T-helper 2 cell treated with Interferon-gamma antibody and Interleukin-4, amounts not matched to agents 100 ng/mL and 5 ng/mL, for 36 hours (primary cell): ENCODE results near the gene MYMX. TPM values are rescaled to one million over a fixed set of nuclear protein-coding genes. Genes with fewer than 3 reads are reported as not detected.
"Not testable (repeated sequence)": the region's sequence is repeated elsewhere in the genome, so short reads cannot be mapped to it uniquely, and the experiment has no call there.

Experiments
- intact Hi-C: fragments of 100-400 bp; cut with micrococcal nuclease; formaldehyde crosslinking; loops from one replicate; pipeline ENCODE4 v1.15.1; 2023
- total RNA-seq: library from RNA; stranded (reverse); gene quantifications from 2 replicates; pipeline ENCODE4 v1.2.3, GENCODE V29; 2022

MYMX gene
- total RNA-seq, 1 donor from 2014 or later = not detected

- intact Hi-C loops = no loop called here
Measured at GRCh38 chr6:44185953-44186634, 30.6 kb upstream of the MYMX start.

DNA sequence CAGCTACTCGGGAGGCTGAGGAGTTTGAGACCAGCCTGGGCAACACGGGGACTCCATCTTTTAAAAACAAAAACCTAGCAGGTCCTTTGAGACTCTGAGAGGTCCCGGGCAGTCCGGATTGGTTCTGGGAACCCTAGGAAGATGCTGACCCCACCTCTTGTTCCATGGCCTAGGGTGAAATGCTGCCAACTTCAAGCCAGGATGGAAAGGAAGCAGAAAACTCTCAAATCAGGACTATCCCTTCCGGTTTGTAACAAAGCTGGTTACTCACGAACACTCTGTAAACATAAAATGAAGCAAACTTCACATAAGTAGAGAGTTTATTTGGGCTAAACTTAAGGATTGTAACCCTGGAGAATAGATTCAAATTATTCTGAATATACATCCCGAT is 30.1 kb upstream of the MYMX start:
- intact Hi-C loops = no loop called here

GRCh38 chr6:44188819-44189218 is 27.9 kb upstream of the MYMX start:
- intact Hi-C loops = no loop called here

DNA sequence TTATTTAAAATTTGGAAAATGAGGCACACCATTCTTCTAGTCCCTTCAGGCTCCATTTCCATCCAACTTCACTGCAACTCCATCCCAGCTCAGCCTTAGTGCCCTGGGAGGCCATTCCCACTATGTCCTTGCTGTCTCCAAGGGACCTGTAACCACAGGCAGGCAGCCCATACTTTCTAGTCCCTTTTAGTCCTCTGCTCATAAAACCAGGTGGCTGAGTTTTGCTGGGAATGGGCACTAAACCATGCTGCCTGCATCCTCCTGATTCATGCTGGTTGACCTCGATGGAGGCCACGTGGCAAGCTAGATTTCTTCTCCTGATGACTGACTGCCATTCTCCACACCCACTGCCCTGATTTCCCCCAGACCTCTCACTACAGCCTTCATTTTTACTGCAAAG is 27.5 kb upstream of the MYMX start:
- intact Hi-C loops = no loop called here

GRCh38 chr6:44190715-44191114 is 26.0 kb upstream of the MYMX start:
- intact Hi-C loops = no loop called here

DNA sequence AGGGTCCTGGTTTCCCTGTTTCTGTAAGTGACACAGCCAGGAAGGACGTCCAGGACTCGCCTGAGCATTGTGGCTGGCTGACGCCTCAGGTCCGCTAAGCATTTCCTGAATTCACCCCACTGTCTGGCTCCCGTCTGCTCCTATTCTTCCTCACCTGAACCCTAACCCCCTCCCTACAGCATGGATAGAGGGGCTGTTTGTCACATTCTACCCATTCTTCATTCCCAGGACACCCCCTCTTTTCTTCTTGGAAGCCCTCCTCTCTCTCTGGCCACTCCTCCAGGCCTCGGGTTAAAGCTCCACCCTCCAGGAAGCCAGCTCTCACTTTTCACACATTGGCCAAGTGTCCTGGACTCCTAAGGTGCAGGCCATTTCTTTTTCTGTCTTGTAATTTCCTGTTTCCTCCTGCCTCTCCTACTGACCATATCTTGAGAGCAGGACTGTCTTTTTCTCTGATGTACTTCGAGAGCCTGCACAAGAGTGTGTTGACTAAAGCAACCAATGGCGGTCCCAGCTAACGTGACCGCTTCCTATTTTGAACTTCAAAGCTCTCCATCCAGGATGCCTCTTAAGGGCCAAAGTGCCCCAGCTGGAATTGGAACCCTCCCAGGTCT is 24.2 kb upstream of the MYMX start:
- intact Hi-C loops = no loop called here

GRCh38 chr6:44193307-44193910 is 23.3 kb upstream of the MYMX start:
- intact Hi-C loops = no loop called here

DNA sequence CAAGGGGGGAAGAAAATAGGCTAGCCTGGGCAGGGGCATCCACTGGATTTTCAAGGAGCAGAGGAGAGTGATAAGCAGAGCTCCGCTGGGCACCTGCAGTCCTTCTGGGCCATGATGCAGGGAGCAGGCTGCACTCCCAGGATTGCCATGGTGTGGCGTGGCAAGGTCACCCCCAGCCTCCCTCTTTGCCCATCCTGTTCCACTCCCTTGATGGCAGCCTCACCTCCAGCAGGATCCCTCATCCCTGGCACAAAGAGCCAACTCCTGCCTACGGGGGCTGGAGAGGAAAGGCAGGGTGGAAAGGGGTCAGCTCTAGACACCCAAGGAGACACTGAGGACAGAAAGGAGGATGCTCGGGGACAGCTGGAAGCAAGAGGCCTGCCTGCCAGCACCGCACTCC is 22.4 kb upstream of the MYMX start:
- intact Hi-C loops = no loop called here

- intact Hi-C loops = not testable (repeated sequence)
Measured at GRCh38 chr6:44196351-44196750, 20.4 kb upstream of the MYMX start.

DNA sequence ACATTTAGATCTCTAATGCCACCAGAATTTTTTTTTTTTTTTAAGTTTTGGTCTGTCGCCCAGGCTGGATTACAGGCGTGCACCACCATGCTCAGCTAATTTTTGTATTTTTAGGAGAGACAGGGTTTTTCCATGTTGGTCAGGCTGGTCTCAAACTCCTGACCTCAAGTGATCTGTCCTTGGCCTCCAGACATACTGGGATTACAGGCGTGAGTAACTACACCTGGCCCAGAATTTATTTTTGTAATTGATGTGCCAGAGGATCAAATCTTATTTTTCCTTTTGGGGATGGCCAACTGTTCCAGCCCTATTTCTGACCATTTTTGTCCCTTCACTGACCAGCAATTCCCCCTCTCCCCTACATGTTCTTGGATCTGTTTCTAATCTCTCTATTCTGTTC is 18.0 kb upstream of the MYMX start:
- intact Hi-C loops = no loop called here

DNA sequence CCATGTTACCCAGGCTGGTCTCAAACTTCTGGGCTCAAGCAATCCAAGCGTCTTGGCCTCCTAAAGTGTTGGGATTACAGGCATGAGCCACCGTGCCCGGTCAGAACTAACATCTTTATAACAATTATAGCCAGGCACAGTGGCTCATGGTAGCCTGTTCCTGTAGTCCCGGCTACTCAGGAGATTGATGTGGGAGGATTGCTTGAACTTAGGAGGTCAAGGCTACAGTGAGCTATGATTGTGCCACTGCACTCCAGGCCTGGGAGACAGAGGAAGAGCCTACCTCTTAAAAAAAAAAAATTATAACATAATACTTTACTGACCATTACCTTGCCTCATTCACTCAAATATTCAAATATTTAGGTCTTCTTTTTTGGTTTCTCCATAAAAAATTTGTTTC is 16.8 kb upstream of the MYMX start:
- intact Hi-C loops = no loop called here

GRCh38 chr6:44201200-44201599 is 15.5 kb upstream of the MYMX start:
- intact Hi-C loops = no loop called here

- intact Hi-C loops = no loop called here
Measured at GRCh38 chr6:44201638-44202303, 15.0 kb upstream of the MYMX start.

DNA sequence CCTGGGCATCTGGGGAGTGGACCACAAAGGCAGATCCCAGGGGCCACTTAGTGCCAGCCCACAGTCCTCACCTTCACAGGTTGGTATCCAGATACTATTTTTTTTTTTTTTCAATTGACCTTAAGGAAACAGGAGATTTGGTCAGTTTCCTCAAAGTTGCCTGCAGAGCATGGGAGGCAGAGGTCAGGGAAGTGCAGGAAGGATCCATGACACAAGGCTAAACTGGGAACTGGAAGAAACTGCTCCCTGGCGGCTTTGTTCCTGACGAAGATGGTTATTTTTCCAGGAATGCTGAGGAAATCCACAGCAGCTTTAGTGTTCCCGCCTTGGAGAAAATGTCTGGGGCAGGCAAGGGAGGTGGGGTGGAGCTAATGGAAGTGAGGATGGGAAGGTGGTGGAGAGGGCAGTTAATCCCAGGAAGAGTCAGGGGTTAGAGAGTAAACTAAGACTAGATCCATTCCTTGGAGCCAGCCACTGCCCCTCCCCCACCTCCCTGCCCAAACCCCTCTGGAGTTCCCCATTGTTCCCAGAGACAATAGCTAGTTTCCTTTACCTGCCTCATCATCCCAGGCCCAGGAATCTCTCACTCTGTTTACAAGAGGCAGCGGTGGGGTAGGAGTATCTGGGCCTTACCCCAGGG is 14.3 kb upstream of the MYMX start:
- intact Hi-C loops = no loop called here

- intact Hi-C loops = no loop called here
Measured at GRCh38 chr6:44202972-44203750, 13.6 kb upstream of the MYMX start.

- intact Hi-C loops = no loop called here
Measured at GRCh38 chr6:44203955-44204354, 12.8 kb upstream of the MYMX start.

- intact Hi-C loops = no loop called here
Measured at GRCh38 chr6:44207966-44208365, 8.8 kb upstream of the MYMX start.

GRCh38 chr6:44211284-44211683 is 5.4 kb upstream of the MYMX start:
- intact Hi-C loops = no loop called here

DNA sequence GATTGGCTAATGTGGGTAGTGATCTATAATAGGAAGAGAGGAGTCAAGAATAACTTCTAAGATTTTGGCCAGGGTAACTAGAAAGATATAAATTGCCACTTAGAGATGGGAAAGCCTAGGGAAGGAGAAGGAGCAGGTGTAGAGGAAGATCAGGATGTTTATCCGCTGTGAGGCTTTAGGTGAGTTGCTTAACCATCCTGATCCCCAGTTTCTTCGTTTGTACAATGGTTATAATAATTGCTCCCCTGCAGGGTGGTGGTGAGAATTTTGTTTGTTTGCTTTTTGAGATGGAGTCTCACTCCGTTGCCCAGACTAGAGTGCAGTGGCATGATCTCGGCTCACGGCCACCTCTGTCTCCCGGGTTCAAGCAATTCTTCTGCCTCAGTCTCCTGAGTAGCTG is 2.4 kb upstream of the MYMX start:
- intact Hi-C loops = no loop called here

DNA sequence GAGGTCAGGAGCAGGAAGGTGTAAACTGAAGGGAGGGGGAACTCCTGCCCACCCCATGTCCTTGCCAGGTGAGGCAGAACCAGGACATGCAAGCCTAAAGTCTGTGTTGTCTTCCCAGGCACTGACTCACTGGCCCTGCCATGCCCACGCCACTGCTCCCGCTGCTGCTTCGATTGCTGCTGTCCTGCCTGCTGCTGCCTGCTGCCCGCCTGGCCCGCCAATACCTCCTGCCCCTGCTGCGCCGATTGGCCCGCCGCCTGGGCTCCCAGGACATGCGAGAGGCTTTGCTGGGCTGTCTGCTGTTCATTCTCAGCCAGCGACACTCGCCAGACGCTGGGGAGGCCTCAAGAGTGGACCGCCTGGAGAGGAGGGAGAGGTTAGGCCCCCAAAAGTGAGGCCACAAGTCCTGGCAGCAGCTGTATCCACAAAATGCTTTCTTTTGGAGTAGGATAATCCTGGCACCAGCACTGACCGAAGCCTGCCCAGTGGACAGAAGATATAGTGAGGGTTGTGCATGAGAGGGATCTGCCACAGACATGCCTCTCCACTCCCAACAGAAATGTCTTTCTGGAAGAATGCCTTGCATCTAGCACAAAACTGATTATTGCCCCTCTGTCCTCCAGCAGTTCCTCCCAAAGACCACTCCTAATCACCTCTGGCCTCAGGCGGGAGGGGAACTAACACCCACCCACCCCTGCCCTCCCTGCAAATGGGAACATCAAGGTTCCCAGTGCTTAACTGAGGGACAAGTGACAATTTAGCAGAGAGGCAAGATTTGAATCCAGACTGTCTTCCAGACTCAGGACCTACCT is 812 bp downstream of the MYMX start:
- intact Hi-C loops = no loop called here
